HEK293 (cell line): ENCODE data around the gene TRAF2.

Experiments
- CTCF ChIA-PET: fragments of 350-600 bp; formaldehyde crosslinking; extraction: SDS; loops from one replicate; lab custom pipeline; 2021; ENCODE audit warnings: antibody characterized with exemption; lab: Yijun Ruan, JAX
- POLR2A ChIA-PET: fragments of 300-600 bp; formaldehyde crosslinking; extraction: SDS; loops from one replicate; lab custom pipeline; 2020; ENCODE audit warnings: antibody characterized with exemption, inconsistent platforms; lab: Yijun Ruan, JAX
- H3K27ac ChIP-seq: fragments of 200-500 bp; sonication (Bioruptor generic); 2 replicates; pipeline ENCODE4 v1.5.1; 2014; ENCODE audit warnings: low read depth, low read length, control low read depth, inconsistent platforms; ENCODE audit errors: extremely low read depth
- H3K36me3 ChIP-seq, 2 experiments: fragments of 200-500 bp in 1 of 2; sonication (Bioruptor generic) in 1 of 2; 1 replicate in 1 of 2; 2 replicates in 1 of 2; pipeline ENCODE4 v1.5.1; 2014 to 2017; ENCODE audit warnings: inconsistent platforms in 2 of 2, low read length in 2 of 2; ENCODE audit not compliant: control insufficient read depth in 2 of 2, insufficient read depth in 1 of 2
- H3K4me1 ChIP-seq: fragments of 200-500 bp; sonication (Bioruptor generic); 2 replicates; pipeline ENCODE4 v1.5.1; 2014; ENCODE audit warnings: mild to moderate bottlenecking, low read length, inconsistent platforms; ENCODE audit not compliant: control insufficient read depth, insufficient read depth
- H3K4me3 ChIP-seq: 2 replicates; pipeline ENCODE4 v1.5.1; 2011; ENCODE audit warnings: low read depth, mild to moderate bottlenecking, control low read depth, low read length, moderate library complexity
- H3K9me3 ChIP-seq: fragments of 200-500 bp; sonication (Bioruptor generic); 2 replicates; pipeline ENCODE4 v1.5.1; 2014; ENCODE audit warnings: low read depth, low read length, inconsistent platforms; ENCODE audit not compliant: control insufficient read depth, insufficient read depth
- HOXD13 ChIP-seq: sonication (generic); formaldehyde crosslinking; IDR thresholded peaks from 2 replicates; pipeline ENCODE4 v1.8.0; 2022; ENCODE audit warnings: missing genetic modification reagents, borderline replicate concordance
- IKZF3 ChIP-seq: fragments of 450-650 bp; IDR thresholded peaks from 2 replicates; pipeline ENCODE4 v1.5.0; 2018; ENCODE audit warnings: missing biosample characterization, mild to moderate bottlenecking, missing genetic modification characterization, moderate library complexity
- RBAK ChIP-seq: fragments of 450-650 bp; formaldehyde crosslinking; IDR thresholded peaks from 2 replicates; pipeline ENCODE4 v1.5.1; 2016; ENCODE audit warnings: missing biosample characterization, missing genetic modification characterization
- YY1 ChIP-seq: fragments of 450-650 bp; formaldehyde crosslinking; IDR thresholded peaks from 2 replicates; pipeline ENCODE4 v1.5.1; 2018; ENCODE audit warnings: missing biosample characterization, missing genetic modification characterization
- ZFHX2 ChIP-seq: fragments of 450-650 bp; formaldehyde crosslinking; conservative IDR thresholded peaks from 2 replicates; pipeline ENCODE4 v1.5.1; 2016; ENCODE audit warnings: missing biosample characterization, missing genetic modification characterization
- ZFP69B ChIP-seq: fragments of 450-650 bp; formaldehyde crosslinking; IDR thresholded peaks from 2 replicates; pipeline ENCODE4 v1.5.1; 2016; ENCODE audit warnings: missing biosample characterization, missing genetic modification characterization
- ZNF114 ChIP-seq: fragments of 450-650 bp; formaldehyde crosslinking; IDR thresholded peaks from 2 replicates; pipeline ENCODE4 v1.5.0; 2017; ENCODE audit warnings: missing biosample characterization, missing genetic modification characterization
- ZNF24 ChIP-seq: fragments of 450-650 bp; formaldehyde crosslinking; IDR thresholded peaks from 2 replicates; pipeline ENCODE4 v1.5.1; 2016; ENCODE audit warnings: missing biosample characterization, missing genetic modification characterization
- ZNF324 ChIP-seq: fragments of 450-650 bp; formaldehyde crosslinking; IDR thresholded peaks from 2 replicates; pipeline ENCODE4 v1.5.1; 2016; ENCODE audit warnings: missing biosample characterization, missing genetic modification characterization
- ZNF544 ChIP-seq: fragments of 450-650 bp; formaldehyde crosslinking; IDR thresholded peaks from 2 replicates; pipeline ENCODE4 v1.5.0; 2017; ENCODE audit warnings: missing biosample characterization, missing genetic modification characterization
- ZNF549 ChIP-seq: fragments of 450-650 bp; IDR thresholded peaks from 2 replicates; pipeline ENCODE4 v1.5.1; 2018; ENCODE audit warnings: missing biosample characterization, missing genetic modification characterization, mild to moderate bottlenecking, inconsistent platforms, moderate library complexity
- ZNF626 ChIP-seq: fragments of 450-650 bp; sonication (Bioruptor Pico); formaldehyde crosslinking; IDR thresholded peaks from 2 replicates; pipeline ENCODE4 v1.5.1; 2018; ENCODE audit warnings: missing biosample characterization, missing genetic modification characterization, inconsistent platforms
- ZNF701 ChIP-seq: fragments of 450-650 bp; formaldehyde crosslinking; IDR thresholded peaks from 2 replicates; pipeline ENCODE4 v1.5.1; 2016; ENCODE audit warnings: missing biosample characterization, missing genetic modification characterization
- ZSCAN30 ChIP-seq: fragments of 450-650 bp; IDR thresholded peaks from 2 replicates; pipeline ENCODE4 v1.5.1; 2018; ENCODE audit warnings: missing biosample characterization, mild to moderate bottlenecking, missing genetic modification characterization, moderate library complexity
- TF ChIP-seq, protein P1 (sequence below): fragments of 450-650 bp; formaldehyde crosslinking; IDR thresholded peaks from 2 replicates; pipeline ENCODE4 v1.5.1; 2016; ENCODE audit warnings: missing biosample characterization, missing genetic modification characterization
- TF ChIP-seq, protein P2 (sequence below): fragments of 450-650 bp; formaldehyde crosslinking; IDR thresholded peaks from 2 replicates; pipeline ENCODE4 v1.5.1; 2016; ENCODE audit warnings: missing biosample characterization, missing genetic modification characterization
- TF ChIP-seq, protein P3 (sequence below): fragments of 450-650 bp; formaldehyde crosslinking; IDR thresholded peaks from 2 replicates; pipeline ENCODE4 v1.5.1; 2017; ENCODE audit warnings: missing biosample characterization, missing genetic modification characterization
- TF ChIP-seq, protein P4 (sequence below): fragments of 450-650 bp; formaldehyde crosslinking; IDR thresholded peaks from 2 replicates; pipeline ENCODE4 v1.5.1; 2016; ENCODE audit warnings: missing biosample characterization, missing genetic modification characterization
- TF ChIP-seq, protein P5 (sequence below): fragments of 450-650 bp; formaldehyde crosslinking; IDR thresholded peaks from 2 replicates; pipeline ENCODE4 v1.5.1; 2016; ENCODE audit warnings: missing biosample characterization, missing genetic modification characterization
- TF ChIP-seq, protein P6 (sequence below): fragments of 450-650 bp; formaldehyde crosslinking; conservative IDR thresholded peaks from 2 replicates; pipeline ENCODE4 v1.5.1; 2016; ENCODE audit warnings: low read depth, missing biosample characterization, missing genetic modification characterization
- TF ChIP-seq, protein P7 (sequence below): fragments of 450-650 bp; formaldehyde crosslinking; IDR thresholded peaks from 2 replicates; pipeline ENCODE4 v1.5.1; 2017; ENCODE audit warnings: missing biosample characterization, missing genetic modification characterization

Gene TRAF2

DNA sequence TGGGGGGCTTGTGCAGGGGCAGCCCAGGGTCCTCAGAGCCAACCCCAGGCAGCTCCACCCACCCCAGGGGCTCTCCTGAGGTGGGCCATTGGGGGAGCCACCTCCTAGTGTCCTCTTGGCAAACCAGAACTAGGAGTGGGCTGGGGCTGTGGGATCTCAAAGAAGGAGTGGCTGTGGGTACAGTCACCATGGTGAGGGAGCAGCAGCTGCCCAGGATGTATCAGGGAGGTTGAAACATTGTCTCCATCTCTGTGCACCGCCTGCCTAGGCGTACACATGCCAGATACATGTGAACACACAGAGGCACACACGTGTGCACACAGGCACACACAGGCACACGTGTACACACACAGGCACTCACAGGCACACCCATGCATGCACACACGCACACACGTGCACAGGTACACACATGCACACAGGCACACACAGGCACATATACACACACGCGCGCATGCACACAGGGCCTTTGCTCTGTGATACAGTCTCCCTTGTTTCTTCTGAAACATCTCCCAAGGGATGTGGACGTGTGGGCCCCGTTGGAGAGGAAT is 76.5 kb downstream of the TRAF2 start:
- H3K9me3 ChIP-seq = no peaks in the 10 kb centered on the region
- H3K4me3 ChIP-seq = no peak overlapping the region
- CTCF ChIA-PET = interaction anchor here (0.7 to 2.1 kb wide), 3 partner anchors 15 to 180 kb away, joined by 3 to 9 read pairs (median 3); no protein-coding TSS in a partner anchor
- H3K4me1 ChIP-seq = no peaks in the 10 kb centered on the region
- H3K27ac ChIP-seq = no peak overlapping the region
- H3K36me3 ChIP-seq = no peaks in the 10 kb centered on the region
- POLR2A ChIA-PET = no interaction called here
- TF ChIP-seq ZFHX2 (0 out of 2 replicates have a peak, but pooled peaks have one; percentile 7), ZNF549 (tag by site-specific recombination) (no peak), ZNF24 (no peak), IKZF3 (tag by site-specific recombination) (no peak), ZNF626 (tag by site-specific recombination) (no peak), ZNF324 (no peak), ZNF544 (no peak), ZSCAN30 (tag by site-specific recombination) (no peak), ZNF701 (tag by site-specific recombination) (no peak), ZNF114 (tag by site-specific recombination) (no peak), RBAK (tag by site-specific recombination) (no peak), ZFP69B (tag by site-specific recombination) (peak; percentile 48; the same call in 1 of the 2 replicates), HOXD13 (CRISPR knock-in tag) (no peak), YY1 (tag by site-specific recombination) (no peak)
- TF ChIP-seq, protein P1, sequence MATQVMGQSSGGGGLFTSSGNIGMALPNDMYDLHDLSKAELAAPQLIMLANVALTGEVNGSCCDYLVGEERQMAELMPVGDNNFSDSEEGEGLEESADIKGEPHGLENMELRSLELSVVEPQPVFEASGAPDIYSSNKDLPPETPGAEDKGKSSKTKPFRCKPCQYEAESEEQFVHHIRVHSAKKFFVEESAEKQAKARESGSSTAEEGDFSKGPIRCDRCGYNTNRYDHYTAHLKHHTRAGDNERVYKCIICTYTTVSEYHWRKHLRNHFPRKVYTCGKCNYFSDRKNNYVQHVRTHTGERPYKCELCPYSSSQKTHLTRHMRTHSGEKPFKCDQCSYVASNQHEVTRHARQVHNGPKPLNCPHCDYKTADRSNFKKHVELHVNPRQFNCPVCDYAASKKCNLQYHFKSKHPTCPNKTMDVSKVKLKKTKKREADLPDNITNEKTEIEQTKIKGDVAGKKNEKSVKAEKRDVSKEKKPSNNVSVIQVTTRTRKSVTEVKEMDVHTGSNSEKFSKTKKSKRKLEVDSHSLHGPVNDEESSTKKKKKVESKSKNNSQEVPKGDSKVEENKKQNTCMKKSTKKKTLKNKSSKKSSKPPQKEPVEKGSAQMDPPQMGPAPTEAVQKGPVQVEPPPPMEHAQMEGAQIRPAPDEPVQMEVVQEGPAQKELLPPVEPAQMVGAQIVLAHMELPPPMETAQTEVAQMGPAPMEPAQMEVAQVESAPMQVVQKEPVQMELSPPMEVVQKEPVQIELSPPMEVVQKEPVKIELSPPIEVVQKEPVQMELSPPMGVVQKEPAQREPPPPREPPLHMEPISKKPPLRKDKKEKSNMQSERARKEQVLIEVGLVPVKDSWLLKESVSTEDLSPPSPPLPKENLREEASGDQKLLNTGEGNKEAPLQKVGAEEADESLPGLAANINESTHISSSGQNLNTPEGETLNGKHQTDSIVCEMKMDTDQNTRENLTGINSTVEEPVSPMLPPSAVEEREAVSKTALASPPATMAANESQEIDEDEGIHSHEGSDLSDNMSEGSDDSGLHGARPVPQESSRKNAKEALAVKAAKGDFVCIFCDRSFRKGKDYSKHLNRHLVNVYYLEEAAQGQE = no peak
- TF ChIP-seq, protein P2, sequence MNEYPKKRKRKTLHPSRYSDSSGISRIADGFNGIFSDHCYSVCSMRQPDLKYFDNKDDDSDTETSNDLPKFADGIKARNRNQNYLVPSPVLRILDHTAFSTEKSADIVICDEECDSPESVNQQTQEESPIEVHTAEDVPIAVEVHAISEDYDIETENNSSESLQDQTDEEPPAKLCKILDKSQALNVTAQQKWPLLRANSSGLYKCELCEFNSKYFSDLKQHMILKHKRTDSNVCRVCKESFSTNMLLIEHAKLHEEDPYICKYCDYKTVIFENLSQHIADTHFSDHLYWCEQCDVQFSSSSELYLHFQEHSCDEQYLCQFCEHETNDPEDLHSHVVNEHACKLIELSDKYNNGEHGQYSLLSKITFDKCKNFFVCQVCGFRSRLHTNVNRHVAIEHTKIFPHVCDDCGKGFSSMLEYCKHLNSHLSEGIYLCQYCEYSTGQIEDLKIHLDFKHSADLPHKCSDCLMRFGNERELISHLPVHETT (tag by site-specific recombination) = no peak
- TF ChIP-seq, protein P3, sequence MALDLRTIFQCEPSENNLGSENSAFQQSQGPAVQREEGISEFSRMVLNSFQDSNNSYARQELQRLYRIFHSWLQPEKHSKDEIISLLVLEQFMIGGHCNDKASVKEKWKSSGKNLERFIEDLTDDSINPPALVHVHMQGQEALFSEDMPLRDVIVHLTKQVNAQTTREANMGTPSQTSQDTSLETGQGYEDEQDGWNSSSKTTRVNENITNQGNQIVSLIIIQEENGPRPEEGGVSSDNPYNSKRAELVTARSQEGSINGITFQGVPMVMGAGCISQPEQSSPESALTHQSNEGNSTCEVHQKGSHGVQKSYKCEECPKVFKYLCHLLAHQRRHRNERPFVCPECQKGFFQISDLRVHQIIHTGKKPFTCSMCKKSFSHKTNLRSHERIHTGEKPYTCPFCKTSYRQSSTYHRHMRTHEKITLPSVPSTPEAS (tag by site-specific recombination) = peak; percentile 94
- TF ChIP-seq, protein P4, sequence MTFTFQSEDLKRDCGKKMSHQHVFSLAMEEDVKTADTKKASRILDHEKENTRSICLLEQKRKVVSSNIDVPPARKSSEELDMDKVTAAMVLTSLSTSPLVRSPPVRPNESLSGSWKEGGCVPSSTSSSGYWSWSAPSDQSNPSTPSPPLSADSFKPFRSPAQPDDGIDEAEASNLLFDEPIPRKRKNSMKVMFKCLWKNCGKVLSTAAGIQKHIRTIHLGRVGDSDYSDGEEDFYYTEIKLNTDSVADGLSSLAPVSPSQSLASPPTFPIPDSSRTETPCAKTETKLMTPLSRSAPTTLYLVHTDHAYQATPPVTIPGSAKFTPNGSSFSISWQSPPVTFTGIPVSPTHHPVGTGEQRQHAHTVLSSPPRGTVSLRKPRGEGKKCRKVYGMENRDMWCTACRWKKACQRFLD (tag by site-specific recombination) = no peak
- TF ChIP-seq, protein P5, sequence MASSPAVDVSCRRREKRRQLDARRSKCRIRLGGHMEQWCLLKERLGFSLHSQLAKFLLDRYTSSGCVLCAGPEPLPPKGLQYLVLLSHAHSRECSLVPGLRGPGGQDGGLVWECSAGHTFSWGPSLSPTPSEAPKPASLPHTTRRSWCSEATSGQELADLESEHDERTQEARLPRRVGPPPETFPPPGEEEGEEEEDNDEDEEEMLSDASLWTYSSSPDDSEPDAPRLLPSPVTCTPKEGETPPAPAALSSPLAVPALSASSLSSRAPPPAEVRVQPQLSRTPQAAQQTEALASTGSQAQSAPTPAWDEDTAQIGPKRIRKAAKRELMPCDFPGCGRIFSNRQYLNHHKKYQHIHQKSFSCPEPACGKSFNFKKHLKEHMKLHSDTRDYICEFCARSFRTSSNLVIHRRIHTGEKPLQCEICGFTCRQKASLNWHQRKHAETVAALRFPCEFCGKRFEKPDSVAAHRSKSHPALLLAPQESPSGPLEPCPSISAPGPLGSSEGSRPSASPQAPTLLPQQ (tag by site-specific recombination) = no peak
- TF ChIP-seq, protein P6, sequence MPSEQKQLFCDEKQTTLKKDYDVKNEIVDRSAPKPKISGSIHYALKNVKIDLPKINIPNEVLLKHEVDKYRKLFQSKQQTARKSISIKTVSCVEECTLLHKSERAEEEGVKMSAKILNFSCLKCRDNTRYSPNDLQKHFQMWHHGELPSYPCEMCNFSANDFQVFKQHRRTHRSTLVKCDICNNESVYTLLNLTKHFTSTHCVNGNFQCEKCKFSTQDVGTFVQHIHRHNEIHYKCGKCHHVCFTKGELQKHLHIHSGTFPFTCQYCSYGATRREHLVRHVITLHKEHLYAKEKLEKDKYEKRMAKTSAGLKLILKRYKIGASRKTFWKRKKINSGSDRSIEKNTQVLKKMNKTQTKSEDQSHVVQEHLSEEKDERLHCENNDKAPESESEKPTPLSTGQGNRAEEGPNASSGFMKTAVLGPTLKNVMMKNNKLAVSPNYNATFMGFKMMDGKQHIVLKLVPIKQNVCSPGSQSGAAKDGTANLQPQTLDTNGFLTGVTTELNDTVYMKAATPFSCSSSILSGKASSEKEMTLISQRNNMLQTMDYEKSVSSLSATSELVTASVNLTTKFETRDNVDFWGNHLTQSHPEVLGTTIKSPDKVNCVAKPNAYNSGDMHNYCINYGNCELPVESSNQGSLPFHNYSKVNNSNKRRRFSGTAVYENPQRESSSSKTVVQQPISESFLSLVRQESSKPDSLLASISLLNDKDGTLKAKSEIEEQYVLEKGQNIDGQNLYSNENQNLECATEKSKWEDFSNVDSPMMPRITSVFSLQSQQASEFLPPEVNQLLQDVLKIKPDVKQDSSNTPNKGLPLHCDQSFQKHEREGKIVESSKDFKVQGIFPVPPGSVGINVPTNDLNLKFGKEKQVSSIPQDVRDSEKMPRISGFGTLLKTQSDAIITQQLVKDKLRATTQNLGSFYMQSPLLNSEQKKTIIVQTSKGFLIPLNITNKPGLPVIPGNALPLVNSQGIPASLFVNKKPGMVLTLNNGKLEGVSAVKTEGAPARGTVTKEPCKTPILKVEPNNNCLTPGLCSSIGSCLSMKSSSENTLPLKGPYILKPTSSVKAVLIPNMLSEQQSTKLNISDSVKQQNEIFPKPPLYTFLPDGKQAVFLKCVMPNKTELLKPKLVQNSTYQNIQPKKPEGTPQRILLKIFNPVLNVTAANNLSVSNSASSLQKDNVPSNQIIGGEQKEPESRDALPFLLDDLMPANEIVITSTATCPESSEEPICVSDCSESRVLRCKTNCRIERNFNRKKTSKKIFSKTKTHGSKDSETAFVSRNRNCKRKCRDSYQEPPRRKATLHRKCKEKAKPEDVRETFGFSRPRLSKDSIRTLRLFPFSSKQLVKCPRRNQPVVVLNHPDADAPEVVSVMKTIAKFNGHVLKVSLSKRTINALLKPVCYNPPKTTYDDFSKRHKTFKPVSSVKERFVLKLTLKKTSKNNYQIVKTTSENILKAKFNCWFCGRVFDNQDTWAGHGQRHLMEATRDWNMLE (tag by site-specific recombination) = no peak
- TF ChIP-seq, protein P7, sequence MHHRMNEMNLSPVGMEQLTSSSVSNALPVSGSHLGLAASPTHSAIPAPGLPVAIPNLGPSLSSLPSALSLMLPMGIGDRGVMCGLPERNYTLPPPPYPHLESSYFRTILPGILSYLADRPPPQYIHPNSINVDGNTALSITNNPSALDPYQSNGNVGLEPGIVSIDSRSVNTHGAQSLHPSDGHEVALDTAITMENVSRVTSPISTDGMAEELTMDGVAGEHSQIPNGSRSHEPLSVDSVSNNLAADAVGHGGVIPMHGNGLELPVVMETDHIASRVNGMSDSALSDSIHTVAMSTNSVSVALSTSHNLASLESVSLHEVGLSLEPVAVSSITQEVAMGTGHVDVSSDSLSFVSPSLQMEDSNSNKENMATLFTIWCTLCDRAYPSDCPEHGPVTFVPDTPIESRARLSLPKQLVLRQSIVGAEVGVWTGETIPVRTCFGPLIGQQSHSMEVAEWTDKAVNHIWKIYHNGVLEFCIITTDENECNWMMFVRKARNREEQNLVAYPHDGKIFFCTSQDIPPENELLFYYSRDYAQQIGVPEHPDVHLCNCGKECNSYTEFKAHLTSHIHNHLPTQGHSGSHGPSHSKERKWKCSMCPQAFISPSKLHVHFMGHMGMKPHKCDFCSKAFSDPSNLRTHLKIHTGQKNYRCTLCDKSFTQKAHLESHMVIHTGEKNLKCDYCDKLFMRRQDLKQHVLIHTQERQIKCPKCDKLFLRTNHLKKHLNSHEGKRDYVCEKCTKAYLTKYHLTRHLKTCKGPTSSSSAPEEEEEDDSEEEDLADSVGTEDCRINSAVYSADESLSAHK (tag by site-specific recombination) = no peak
